Uterus (tissue), 4 donors: ENCODE data around the gene MRPL33. TPM values are rescaled to one million over a fixed set of nuclear protein-coding genes. Genes with fewer than 3 reads are reported as not detected.
A peak's percentile ranks its signal among the peaks of the same experiment; 100 is the strongest.

Experiments
- DNase-seq, 2 donors: peaks; one replicate each; pipeline ENCODE4 v3.0.0-alpha.2; 2019 to 2020
- H3K27ac ChIP-seq, 2 donors: fragments of 200-600 bp; sonication (generic); 1 replicate in 1 of 2; 2 replicates in 1 of 2; pipeline ENCODE4 v1.5.1; 2016 to 2018
- H3K27me3 ChIP-seq, 2 donors: fragments of 200-600 bp; sonication (generic); one replicate each; pipeline ENCODE4 v1.5.1; 2018 to 2019; ENCODE audit warnings: control low read depth in 1 of 2
- H3K36me3 ChIP-seq, 2 donors: fragments of 200-600 bp; sonication (generic); one replicate each; pipeline ENCODE4 v1.5.1; 2019; ENCODE audit warnings: control low read depth in 1 of 2
- H3K4me1 ChIP-seq, 2 donors: fragments of 200-600 bp; sonication (generic); one replicate each; pipeline ENCODE4 v1.5.1; 2018 to 2019; ENCODE audit warnings: control low read depth in 1 of 2
- H3K4me3 ChIP-seq, 2 donors: fragments of 200-600 bp; sonication (generic); 1 replicate in 1 of 2; 2 replicates in 1 of 2; pipeline ENCODE4 v1.5.1; 2018 to 2019; ENCODE audit warnings: mild to moderate bottlenecking in 1 of 2
- H3K9me3 ChIP-seq, 2 donors: fragments of 200-600 bp; sonication (generic); one replicate each; pipeline ENCODE4 v1.5.1; 2019; ENCODE audit warnings: control low read depth in 1 of 2
- CTCF ChIP-seq, 4 experiments: fragments of 200-600 bp in 2 of 4; fragments of 450-650 bp in 2 of 4; sonication (generic) in 2 of 4; IDR thresholded peaks; one replicate each; pipeline ENCODE4 v1.5.1; 2016 to 2019; ENCODE audit warnings: antibody characterized with exemption in 4 of 4, mild to moderate bottlenecking in 2 of 4, moderate library complexity in 1 of 4
- POLR2A ChIP-seq, 2 donors: fragments of 450-650 bp; IDR thresholded peaks; one replicate each; pipeline ENCODE4 v1.6.1; 2016; ENCODE audit warnings: antibody characterized with exemption in 2 of 2, mild to moderate bottlenecking in 1 of 2, moderate library complexity in 1 of 2
- intact Hi-C: fragments of 100-400 bp; cut with DNase I; formaldehyde crosslinking; loops from one replicate; pipeline ENCODE4 v1.15.1; 2023; ENCODE audit warnings: low total_unique reads
- total RNA-seq, 4 donors: library from RNA; depleted of rRNA in 3 of 4; stranded (reverse); fragments of >200 nt in 3 of 4; gene quantifications; one replicate each; pipeline versions ENCODE4 v1.1.0 to v1.2.4, GENCODE V29; 2014 to 2023
- donor health status: DM: yes; HTN: yes; CAD: no.

Gene MRPL33
- total RNA-seq, 4 donors from 2014 or later, result 51.7 to 404 (median 71.4) TPM

- DNase-seq, result no peak
- intact Hi-C loops, result no loop called here
- TF ChIP-seq CTCF (IDR thresholded peaks at IDR 0.05) (no peak), POLR2A (IDR thresholded peaks at IDR 0.05) (no peak)
- H3K27me3 ChIP-seq, result no peaks in the 10 kb centered on the region
- no peaks in the 10 kb centered on the region for H3K36me3 ChIP-seq
- H3K27ac ChIP-seq, result peak overlapping the region; percentile 54 to 93
- no peaks in the 10 kb centered on the region for H3K4me1 ChIP-seq
- no peaks in the 10 kb centered on the region for H3K9me3 ChIP-seq
- no peak overlapping the region for H3K4me3 ChIP-seq
These were observed 5.2 kb downstream of the MRPL33 start for GRCh38 chr2:27776696-27777095.

GRCh38 chr2:27779417-27780055, 8.0 kb downstream of the MRPL33 start:
- no peak overlapping the region for H3K4me3 ChIP-seq
- no peaks in the 10 kb centered on the region for H3K27me3 ChIP-seq
- no peaks in the 10 kb centered on the region for H3K4me1 ChIP-seq
- no peaks in the 10 kb centered on the region for H3K9me3 ChIP-seq
- H3K27ac ChIP-seq, result peak overlapping the region; percentile 73 to 93
- no peak for DNase-seq
- intact Hi-C loops, result no loop called here
- TF ChIP-seq POLR2A (IDR thresholded peaks at IDR 0.05) (no peak), CTCF (IDR thresholded peaks at IDR 0.05) (no peak)
- no peaks in the 10 kb centered on the region for H3K36me3 ChIP-seq

- intact Hi-C loops, result no loop called here
- peak overlapping the region in 1 of 2 donors; percentile 93 for H3K27ac ChIP-seq
These were observed 10.0 kb downstream of the MRPL33 start for GRCh38 chr2:27781496-27781895.

GRCh38 chr2:27782701-27783100, 11.2 kb downstream of the MRPL33 start:
- intact Hi-C loops, result no loop called here
- H3K9me3 ChIP-seq, result no peaks in the 10 kb centered on the region
- peak overlapping the region in 1 of 2 donors; percentile 93 for H3K27ac ChIP-seq
- no peaks in the 10 kb centered on the region for H3K4me1 ChIP-seq
- no peaks in the 10 kb centered on the region for H3K36me3 ChIP-seq
- no peak for TF ChIP-seq CTCF (IDR thresholded peaks at IDR 0.05)
- TF ChIP-seq POLR2A (IDR thresholded peaks at IDR 0.05), result no peak
- DNase-seq, result no peak
- H3K27me3 ChIP-seq, result no peaks in the 10 kb centered on the region
- H3K4me3 ChIP-seq, result no peak overlapping the region

More at GRCh38 chr2:27781496-27781895, 10.0 kb downstream of the MRPL33 start:
- no peak for TF ChIP-seq CTCF (IDR thresholded peaks at IDR 0.05)
- DNase-seq, result no peak
- H3K36me3 ChIP-seq, result no peaks in the 10 kb centered on the region
- no peaks in the 10 kb centered on the region for H3K4me1 ChIP-seq
- no peak overlapping the region for H3K4me3 ChIP-seq
- no peaks in the 10 kb centered on the region for H3K9me3 ChIP-seq
- H3K27me3 ChIP-seq, result no peaks in the 10 kb centered on the region

- H3K4me3 ChIP-seq, result no peak overlapping the region
- H3K4me1 ChIP-seq, result no peaks in the 10 kb centered on the region
- H3K27ac ChIP-seq, result no peak overlapping the region
- H3K36me3 ChIP-seq, result no peaks in the 10 kb centered on the region
- H3K27me3 ChIP-seq, result no peaks in the 10 kb centered on the region
- intact Hi-C loops, result no loop called here
- no peak for DNase-seq
- no peaks in the 10 kb centered on the region for H3K9me3 ChIP-seq
- TF ChIP-seq CTCF (IDR thresholded peaks at IDR 0.05) (no peak), POLR2A (IDR thresholded peaks at IDR 0.05) (no peak)
These were observed 19.3 kb downstream of the MRPL33 start for GRCh38 chr2:27790796-27791195.
